Measurements from ENCODE around the gene CCDC142.

DNA sequence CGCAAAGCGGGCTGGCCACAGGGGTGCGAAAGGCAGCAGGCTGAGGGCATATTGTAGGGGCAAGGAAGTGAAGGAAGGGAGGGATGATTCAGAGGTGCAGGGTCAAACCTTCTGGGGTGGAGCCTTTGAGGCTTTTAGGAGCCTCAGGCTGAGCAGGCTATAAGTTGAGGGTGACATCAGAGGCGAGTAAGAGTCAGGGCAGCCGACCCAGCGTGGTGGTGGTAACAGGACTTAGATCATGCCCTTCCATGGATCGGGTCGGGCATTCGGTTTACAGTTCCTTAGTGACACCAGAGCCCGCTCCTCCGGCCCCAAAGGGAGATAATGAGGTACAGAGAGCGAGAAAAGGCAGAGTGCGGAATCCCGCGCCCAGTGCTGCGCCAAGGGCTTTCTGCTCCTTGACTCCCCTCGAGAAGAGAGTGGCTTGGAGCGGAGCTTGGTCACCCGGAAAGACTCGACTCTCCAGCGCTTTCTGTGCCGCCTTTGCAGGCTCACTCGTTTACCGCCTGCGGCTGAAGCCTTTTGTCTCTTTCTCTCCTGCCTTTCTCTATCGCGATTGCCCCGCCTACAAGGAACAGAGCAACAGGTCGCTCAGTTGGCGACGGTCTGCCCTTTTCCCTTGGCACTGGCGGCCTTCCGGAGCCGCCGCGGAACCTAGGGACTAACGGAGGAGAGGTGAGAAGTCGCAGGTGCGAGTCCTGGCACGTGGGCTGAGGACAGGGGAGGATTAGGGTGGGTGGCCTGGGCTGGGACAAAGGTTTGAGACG lies 15.9 kb upstream of the CCDC142 start:
- TF ChIP-seq POLR2A (IDR thresholded peaks at IDR 0.05) = no peak
- TF ChIP-seq, protein P1, sequence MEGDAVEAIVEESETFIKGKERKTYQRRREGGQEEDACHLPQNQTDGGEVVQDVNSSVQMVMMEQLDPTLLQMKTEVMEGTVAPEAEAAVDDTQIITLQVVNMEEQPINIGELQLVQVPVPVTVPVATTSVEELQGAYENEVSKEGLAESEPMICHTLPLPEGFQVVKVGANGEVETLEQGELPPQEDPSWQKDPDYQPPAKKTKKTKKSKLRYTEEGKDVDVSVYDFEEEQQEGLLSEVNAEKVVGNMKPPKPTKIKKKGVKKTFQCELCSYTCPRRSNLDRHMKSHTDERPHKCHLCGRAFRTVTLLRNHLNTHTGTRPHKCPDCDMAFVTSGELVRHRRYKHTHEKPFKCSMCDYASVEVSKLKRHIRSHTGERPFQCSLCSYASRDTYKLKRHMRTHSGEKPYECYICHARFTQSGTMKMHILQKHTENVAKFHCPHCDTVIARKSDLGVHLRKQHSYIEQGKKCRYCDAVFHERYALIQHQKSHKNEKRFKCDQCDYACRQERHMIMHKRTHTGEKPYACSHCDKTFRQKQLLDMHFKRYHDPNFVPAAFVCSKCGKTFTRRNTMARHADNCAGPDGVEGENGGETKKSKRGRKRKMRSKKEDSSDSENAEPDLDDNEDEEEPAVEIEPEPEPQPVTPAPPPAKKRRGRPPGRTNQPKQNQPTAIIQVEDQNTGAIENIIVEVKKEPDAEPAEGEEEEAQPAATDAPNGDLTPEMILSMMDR (IDR thresholded peaks at IDR 0.05) = no peak

All from thyroid gland (tissue), 4 donors.